HK-2 (cell line): Measurements from ENCODE around the gene HBZ.
"Not testable (repeated sequence)": the region's sequence is repeated elsewhere in the genome, so short reads cannot be mapped to it uniquely, and the experiment has no call there.

Source experiments
- DNase-seq: peaks from one replicate; pipeline ENCODE4 v3.0.0-alpha.2; 2018; ENCODE audit not compliant: unreplicated experiment

The HBZ gene

GRCh38 chr16:152141-153128 lies at the start of gene HBZ:
Gene HBZ (plus strand): TSS chr16:152644. CDS start chr16:152910, 266 bp downstream.
- DNase-seq = no peak

GRCh38 chr16:104355-104754 lies 48.1 kb upstream of the HBZ start:
- DNase-seq = no peak

- no peak for DNase-seq
Observed at GRCh38 chr16:104928-105327, 47.5 kb upstream of the HBZ start.

GRCh38 chr16:105521-105920 lies 46.9 kb upstream of the HBZ start:
- no peak for DNase-seq

GRCh38 chr16:106623-107324 lies 45.7 kb upstream of the HBZ start:
- peak; percentile 38 for DNase-seq

GRCh38 chr16:112153-112840 lies 40.1 kb upstream of the HBZ start:
- no peak for DNase-seq

GRCh38 chr16:114327-114726 lies 38.1 kb upstream of the HBZ start:
- no peak for DNase-seq

GRCh38 chr16:116015-116414 lies 36.4 kb upstream of the HBZ start:
- DNase-seq = no peak

GRCh38 chr16:117379-118365 lies 34.8 kb upstream of the HBZ start:
- DNase-seq = peak; percentile 55

- no peak for DNase-seq
Observed at GRCh38 chr16:118857-119256, 33.6 kb upstream of the HBZ start.

- DNase-seq = no peak
Observed at GRCh38 chr16:119295-119694, 33.1 kb upstream of the HBZ start.

GRCh38 chr16:119835-120491 lies 32.5 kb upstream of the HBZ start:
- no peak for DNase-seq

- DNase-seq = no peak
Observed at GRCh38 chr16:120756-121155, 31.7 kb upstream of the HBZ start.

GRCh38 chr16:122361-122760 lies 30.1 kb upstream of the HBZ start:
- no peak for DNase-seq

- not testable (repeated sequence) for DNase-seq
Observed at GRCh38 chr16:123558-124350, 28.7 kb upstream of the HBZ start.

- DNase-seq = no peak
Observed at GRCh38 chr16:125011-125410, 27.4 kb upstream of the HBZ start.

GRCh38 chr16:129075-129474 lies 23.4 kb upstream of the HBZ start:
- no peak for DNase-seq

GRCh38 chr16:130533-131173 lies 21.8 kb upstream of the HBZ start:
- no peak for DNase-seq

GRCh38 chr16:132120-132519 lies 20.3 kb upstream of the HBZ start:
- no peak for DNase-seq
